Nephron progenitor cell (in vitro differentiated cells): ENCODE results near the gene CCDC85C.
A peak's percentile ranks its signal among the peaks of the same experiment; 100 is the strongest.

Experiments
- DNase-seq: peaks from one replicate; pipeline ENCODE4 v3.0.0; 2021
- H3K27ac Mint-ChIP-seq: 2 replicates; pipeline ENCODE4 v1.8.0; 2021; ENCODE audit warnings: mild to moderate bottlenecking, moderate library complexity, mixed read lengths
- H3K27me3 Mint-ChIP-seq: 2 replicates; pipeline ENCODE4 v1.8.0; 2021; ENCODE audit warnings: mild to moderate bottlenecking, low read depth, mixed read lengths; ENCODE audit not compliant: poor library complexity
- H3K36me3 Mint-ChIP-seq: 2 replicates; pipeline ENCODE4 v1.8.0; 2021; ENCODE audit warnings: low read depth, mixed read lengths
- H3K4me1 Mint-ChIP-seq: 2 replicates; pipeline ENCODE4 v1.8.0; 2021; ENCODE audit warnings: mixed read lengths
- H3K4me3 Mint-ChIP-seq: 2 replicates; pipeline ENCODE4 v1.8.0; 2021; ENCODE audit warnings: mild to moderate bottlenecking, moderate library complexity, mixed read lengths
- H3K9me3 Mint-ChIP-seq: 2 replicates; pipeline ENCODE4 v1.8.0; 2021; ENCODE audit warnings: mild to moderate bottlenecking, moderate library complexity, mixed read lengths
- TF ChIP-seq, protein P1 (sequence below): fragments of 200-600 bp; sonication (generic); IDR thresholded peaks from 2 replicates; pipeline ENCODE4 v1.5.0; 2021; ENCODE audit warnings: antibody characterized with exemption

CCDC85C gene

DNA sequence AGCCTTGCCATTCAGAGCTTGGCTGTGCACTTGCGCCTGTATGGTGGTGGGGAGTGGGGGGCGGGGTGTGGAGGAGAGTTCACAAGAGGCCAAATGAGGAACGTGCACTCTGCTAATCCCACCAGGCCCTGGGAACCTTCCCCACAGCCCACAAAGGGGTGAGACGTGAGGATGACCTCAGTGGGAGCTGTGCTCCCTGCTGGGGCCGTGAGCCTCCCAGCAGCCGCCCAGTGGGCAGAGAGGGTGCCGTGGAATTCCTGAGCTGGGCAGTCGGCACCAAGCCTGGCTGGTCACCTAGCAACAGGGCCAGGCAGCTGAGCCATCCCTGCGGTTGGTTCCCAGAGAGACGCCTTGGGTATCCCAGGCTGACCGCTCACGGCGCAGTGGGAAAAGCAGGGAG is 69.1 kb downstream of the CCDC85C start:
- H3K27ac Mint-ChIP-seq: no peak overlapping the region
- H3K27me3 Mint-ChIP-seq: peaks cover 2% of the 10 kb centered on the region
- H3K36me3 Mint-ChIP-seq: no peaks in the 10 kb centered on the region
- TF ChIP-seq, protein P1, sequence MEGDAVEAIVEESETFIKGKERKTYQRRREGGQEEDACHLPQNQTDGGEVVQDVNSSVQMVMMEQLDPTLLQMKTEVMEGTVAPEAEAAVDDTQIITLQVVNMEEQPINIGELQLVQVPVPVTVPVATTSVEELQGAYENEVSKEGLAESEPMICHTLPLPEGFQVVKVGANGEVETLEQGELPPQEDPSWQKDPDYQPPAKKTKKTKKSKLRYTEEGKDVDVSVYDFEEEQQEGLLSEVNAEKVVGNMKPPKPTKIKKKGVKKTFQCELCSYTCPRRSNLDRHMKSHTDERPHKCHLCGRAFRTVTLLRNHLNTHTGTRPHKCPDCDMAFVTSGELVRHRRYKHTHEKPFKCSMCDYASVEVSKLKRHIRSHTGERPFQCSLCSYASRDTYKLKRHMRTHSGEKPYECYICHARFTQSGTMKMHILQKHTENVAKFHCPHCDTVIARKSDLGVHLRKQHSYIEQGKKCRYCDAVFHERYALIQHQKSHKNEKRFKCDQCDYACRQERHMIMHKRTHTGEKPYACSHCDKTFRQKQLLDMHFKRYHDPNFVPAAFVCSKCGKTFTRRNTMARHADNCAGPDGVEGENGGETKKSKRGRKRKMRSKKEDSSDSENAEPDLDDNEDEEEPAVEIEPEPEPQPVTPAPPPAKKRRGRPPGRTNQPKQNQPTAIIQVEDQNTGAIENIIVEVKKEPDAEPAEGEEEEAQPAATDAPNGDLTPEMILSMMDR: no peak
- DNase-seq: no peak
- H3K4me3 Mint-ChIP-seq: no peak overlapping the region
- H3K4me1 Mint-ChIP-seq: peaks cover 58% of the 10 kb centered on the region
- H3K9me3 Mint-ChIP-seq: no peaks in the 10 kb centered on the region

DNA sequence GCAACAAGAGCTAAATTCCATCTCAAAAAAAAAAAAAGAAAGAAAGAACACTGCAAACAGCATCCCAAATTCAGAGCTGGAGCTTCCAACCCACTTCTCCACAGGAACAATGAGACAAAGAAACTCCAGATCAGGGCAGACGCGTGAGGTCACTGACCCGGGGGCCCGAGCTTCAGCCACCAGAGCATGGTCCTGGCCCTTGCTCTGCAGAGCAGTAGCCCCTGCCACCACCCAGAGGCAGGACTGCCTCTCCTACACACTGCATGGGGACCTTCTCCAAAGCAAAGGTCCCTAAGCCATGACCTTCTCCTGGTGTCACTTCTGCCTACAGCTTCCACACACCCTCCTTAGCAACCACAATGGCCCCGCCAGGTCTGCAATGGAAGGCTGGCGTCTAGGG is 69.7 kb downstream of the CCDC85C start:
- Mint-ChIP-seq H3K27me3 (peaks cover 2% of the 10 kb centered on the region), H3K9me3 (no peaks in the 10 kb centered on the region), H3K27ac (no peak overlapping the region), H3K4me1 (peaks cover 53% of the 10 kb centered on the region), H3K36me3 (no peaks in the 10 kb centered on the region), H3K4me3 (no peak overlapping the region)
- DNase-seq: no peak
- TF ChIP-seq, protein P1: no peak

DNA sequence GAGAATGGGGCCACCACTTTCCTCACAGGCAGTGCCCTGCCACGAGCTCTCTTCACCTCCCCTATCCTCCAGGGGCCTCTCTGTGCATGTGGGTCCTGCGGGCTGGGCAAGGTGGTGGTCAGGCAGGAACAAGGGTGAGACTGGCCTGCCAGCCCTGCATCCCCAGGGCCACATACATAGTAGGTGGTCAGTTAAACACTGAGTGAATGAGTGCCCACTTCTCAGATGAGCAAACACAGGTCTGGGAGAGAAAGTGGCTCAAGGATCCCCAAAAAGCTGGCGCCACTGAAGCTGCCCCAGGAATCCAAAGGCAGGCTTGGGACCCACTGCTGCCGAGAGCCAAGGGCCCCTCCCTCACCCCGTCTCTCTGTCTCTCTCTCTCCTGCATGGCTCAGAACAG is 71.7 kb downstream of the CCDC85C start:
- H3K4me3 Mint-ChIP-seq: no peak overlapping the region
- peaks cover 2% of the 10 kb centered on the region for H3K27me3 Mint-ChIP-seq
- no peaks in the 10 kb centered on the region for H3K36me3 Mint-ChIP-seq
- TF ChIP-seq, protein P1: no peak
- H3K4me1 Mint-ChIP-seq: peaks cover 47% of the 10 kb centered on the region
- DNase-seq: no peak
- no peaks in the 10 kb centered on the region for H3K9me3 Mint-ChIP-seq
- H3K27ac Mint-ChIP-seq: no peak overlapping the region

DNA sequence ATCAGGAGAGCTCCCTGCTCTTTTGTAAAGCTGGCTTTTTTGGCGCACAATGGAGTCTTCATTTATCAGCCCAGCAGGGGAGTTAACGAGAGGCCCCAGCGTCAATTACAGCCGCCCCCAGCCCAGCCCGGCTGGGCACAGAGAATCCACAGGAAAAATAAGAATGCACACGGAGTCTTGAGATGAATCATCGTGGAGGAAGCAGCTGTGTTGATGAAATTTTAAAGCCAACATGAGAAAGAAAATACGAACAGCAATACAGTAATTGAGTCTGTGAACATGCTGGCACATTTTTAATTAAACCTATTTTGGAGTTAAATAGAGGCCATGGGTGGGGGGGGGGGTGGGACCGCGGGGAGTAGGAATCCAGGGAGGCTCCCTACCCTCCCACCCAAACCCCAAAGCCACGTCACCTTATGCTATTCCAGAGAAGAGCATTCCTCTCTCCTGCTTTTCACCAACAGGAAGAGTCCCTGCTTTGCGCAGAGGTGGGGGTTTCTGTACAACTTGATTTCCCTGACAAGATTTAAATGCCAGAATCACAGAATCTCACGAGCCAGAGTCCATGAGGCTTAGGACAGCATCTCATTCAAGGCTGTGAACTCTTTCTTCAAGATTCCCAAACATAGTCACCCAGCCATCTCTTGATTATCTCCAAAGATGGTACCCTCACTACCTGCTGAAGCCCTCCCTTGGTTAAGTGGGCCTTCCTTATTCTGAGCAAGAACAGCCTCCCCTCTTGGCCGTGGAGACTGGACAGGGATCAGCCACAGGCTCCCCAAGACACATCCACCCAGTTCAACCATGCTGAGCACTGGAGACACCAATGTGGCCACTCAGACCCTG is 72.5 kb downstream of the CCDC85C start:
- Mint-ChIP-seq H3K27me3 (no peaks in the 10 kb centered on the region), H3K4me3 (no peak overlapping the region), H3K27ac (no peak overlapping the region), H3K36me3 (no peaks in the 10 kb centered on the region), H3K4me1 (peaks cover 47% of the 10 kb centered on the region), H3K9me3 (no peaks in the 10 kb centered on the region)
- DNase-seq: no peak
- TF ChIP-seq, protein P1: no peak

DNA sequence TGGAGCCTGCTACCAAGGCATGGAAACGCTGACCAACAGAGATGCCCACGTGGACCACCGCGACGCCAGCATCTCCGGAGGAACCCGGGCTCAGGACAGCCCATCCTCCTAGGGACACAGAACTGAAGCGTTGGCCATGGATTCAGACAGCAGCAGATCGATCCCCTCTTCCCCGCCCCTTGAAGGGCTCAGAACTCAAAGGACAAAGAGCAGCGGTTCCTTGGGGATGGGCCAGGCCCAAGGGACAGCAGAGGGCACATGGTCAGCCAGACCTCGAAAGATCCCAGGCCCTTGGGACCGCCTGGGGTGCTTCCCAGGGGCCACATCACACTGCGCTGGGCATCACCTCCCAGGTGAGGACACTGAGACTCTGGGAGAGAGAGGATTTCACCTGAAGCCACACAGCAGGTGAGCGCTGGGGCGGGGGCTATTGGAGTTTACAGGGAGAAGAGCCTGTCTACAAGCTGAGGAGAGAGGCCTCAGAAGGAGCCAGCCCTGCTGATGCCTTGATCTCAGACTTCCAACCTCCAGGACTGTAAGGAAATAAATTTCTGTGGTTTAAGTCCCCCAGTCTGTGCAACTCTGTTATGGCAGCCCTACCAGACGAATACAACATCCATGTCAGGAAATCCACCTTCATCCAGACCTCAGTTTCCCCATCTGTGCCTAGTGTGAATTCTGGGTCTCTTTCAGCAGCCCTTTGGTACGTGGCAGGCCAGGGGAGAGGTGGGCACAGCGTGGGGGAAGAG is 73.4 kb downstream of the CCDC85C start:
- no peak overlapping the region for H3K4me3 Mint-ChIP-seq
- peaks cover 52% of the 10 kb centered on the region for H3K4me1 Mint-ChIP-seq
- no peak for DNase-seq
- H3K9me3 Mint-ChIP-seq: no peaks in the 10 kb centered on the region
- no peaks in the 10 kb centered on the region for H3K36me3 Mint-ChIP-seq
- TF ChIP-seq, protein P1: no peak
- peak overlapping the region; percentile 80 for H3K27ac Mint-ChIP-seq
- H3K27me3 Mint-ChIP-seq: no peaks in the 10 kb centered on the region
